Body of pancreas (tissue), 4 donors: Measurements from ENCODE around the gene PARP4. TPM values are rescaled to one million over a fixed set of nuclear protein-coding genes. Genes with fewer than 3 reads are reported as not detected.
"Not testable (repeated sequence)": the region's sequence is repeated elsewhere in the genome, so short reads cannot be mapped to it uniquely, and the experiment has no call there.

Experiments used
- ATAC-seq: fragments of 150-250 bp; one replicate; pipeline ENCODE4 v1.9.1; 2016
- DNase-seq, 4 donors: peaks; one replicate each; pipeline ENCODE4 v3.0.0-alpha.2; 2019
- H3K27ac ChIP-seq, 4 donors: fragments of 200-600 bp; sonication (generic); 1 replicate in 3 of 4; 2 replicates in 1 of 4; pipeline versions ENCODE4 v1.5.1 to v1.6.1; 2016 to 2019; ENCODE audit warnings: mild to moderate bottlenecking in 1 of 4, mixed read lengths in 1 of 4, moderate library complexity in 1 of 4
- H3K27me3 ChIP-seq, 2 donors: fragments of 200-600 bp; sonication (generic); one replicate each; pipeline ENCODE4 v1.6.0; 2016; ENCODE audit warnings: mild to moderate bottlenecking in 1 of 2
- H3K36me3 ChIP-seq, 2 donors: fragments of 200-600 bp; sonication (generic); replicated peaks in 1 of 2; 2 replicates each; pipeline ENCODE4 v1.5.1; 2016; ENCODE audit warnings: low read depth in 2 of 2; ENCODE audit not compliant: insufficient read depth in 1 of 2
- H3K4me1 ChIP-seq: fragments of 200-600 bp; sonication (generic); one replicate; pipeline ENCODE4 v1.6.0; 2016
- H3K4me3 ChIP-seq, 2 donors: fragments of 200-600 bp; sonication (generic); 1 replicate in 1 of 2; 2 replicates in 1 of 2; pipeline ENCODE4 v1.5.1; 2016 to 2019
- H3K9me3 ChIP-seq, 3 donors: fragments of 200-600 bp; sonication (generic); 1 replicate in 2 of 3; 2 replicates in 1 of 3; pipeline ENCODE4 v1.5.1; 2016
- POLR2A ChIP-seq, 3 donors: fragments of 450-650 bp; IDR thresholded peaks; one replicate each; pipeline ENCODE4 v1.6.1; 2016; ENCODE audit warnings: antibody characterized with exemption in 3 of 3, mild to moderate bottlenecking in 2 of 3
- WGBS, 2 donors: methylation state at CpG; one replicate each; pipeline ENCODE4 v1.1.5; 2017; 5-methylcytosine and 5-hydroxymethylcytosine counted together
- intact Hi-C: fragments of 100-400 bp; cut with DNase I; formaldehyde crosslinking; loops from one replicate; pipeline ENCODE4 v1.15.1; 2023
- total RNA-seq, 2 donors: library from RNA; depleted of rRNA; stranded (reverse); fragments of >200 nt; gene quantifications; one replicate each; pipeline ENCODE4 v1.1.0, GENCODE V29; 2016
- TF ChIP-seq, protein P1 (sequence below), 7 experiments: fragments of 450-650 bp in 4 of 7; fragments of 200-600 bp in 3 of 7; sonication (generic) in 3 of 7; IDR thresholded peaks; one replicate each; pipeline ENCODE4 v1.5.1; 2016 to 2019; ENCODE audit warnings: antibody characterized with exemption in 7 of 7

PARP4 gene
- total RNA-seq, 2 donors from 2014 or later, result 30.0 to 32.7 TPM

DNA sequence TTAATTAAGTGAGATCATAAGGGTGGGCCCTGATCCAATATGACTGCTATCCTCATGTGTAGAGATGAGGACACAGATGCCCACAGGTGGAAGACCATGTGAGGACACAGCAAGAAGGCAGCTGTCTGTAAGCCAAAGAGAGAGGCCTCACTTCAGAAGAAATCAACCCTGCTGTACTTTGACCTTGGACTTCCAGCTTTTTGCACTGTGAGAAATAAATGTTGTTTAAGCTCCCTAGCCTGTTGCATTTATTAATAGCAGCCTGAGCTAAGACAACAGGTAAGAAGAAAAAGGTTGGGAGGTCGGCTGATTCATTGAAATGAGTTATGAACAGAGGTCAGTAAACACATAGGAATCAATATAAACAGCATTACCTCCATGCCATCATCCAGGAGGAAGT is 14.8 kb downstream of the PARP4 start:
- Histone ChIP-seq H3K9me3 (no peaks in the 10 kb centered on the region), H3K36me3 (peaks cover 6 to 28% of the 10 kb centered on the region in 2 donors), H3K27me3 (no peaks in the 10 kb centered on the region), H3K4me3 (no peak overlapping the region), H3K27ac (no peak overlapping the region), H3K4me1 (no peaks in the 10 kb centered on the region)
- TF ChIP-seq POLR2A (IDR thresholded peaks at IDR 0.05), result no peak
- TF ChIP-seq, protein P1, sequence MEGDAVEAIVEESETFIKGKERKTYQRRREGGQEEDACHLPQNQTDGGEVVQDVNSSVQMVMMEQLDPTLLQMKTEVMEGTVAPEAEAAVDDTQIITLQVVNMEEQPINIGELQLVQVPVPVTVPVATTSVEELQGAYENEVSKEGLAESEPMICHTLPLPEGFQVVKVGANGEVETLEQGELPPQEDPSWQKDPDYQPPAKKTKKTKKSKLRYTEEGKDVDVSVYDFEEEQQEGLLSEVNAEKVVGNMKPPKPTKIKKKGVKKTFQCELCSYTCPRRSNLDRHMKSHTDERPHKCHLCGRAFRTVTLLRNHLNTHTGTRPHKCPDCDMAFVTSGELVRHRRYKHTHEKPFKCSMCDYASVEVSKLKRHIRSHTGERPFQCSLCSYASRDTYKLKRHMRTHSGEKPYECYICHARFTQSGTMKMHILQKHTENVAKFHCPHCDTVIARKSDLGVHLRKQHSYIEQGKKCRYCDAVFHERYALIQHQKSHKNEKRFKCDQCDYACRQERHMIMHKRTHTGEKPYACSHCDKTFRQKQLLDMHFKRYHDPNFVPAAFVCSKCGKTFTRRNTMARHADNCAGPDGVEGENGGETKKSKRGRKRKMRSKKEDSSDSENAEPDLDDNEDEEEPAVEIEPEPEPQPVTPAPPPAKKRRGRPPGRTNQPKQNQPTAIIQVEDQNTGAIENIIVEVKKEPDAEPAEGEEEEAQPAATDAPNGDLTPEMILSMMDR (IDR thresholded peaks at IDR 0.05), result no peak
- DNase-seq (no peak), ATAC-seq (no peak)
- intact Hi-C loops, result no loop called here
- 88 to 100% methylated on average over 1 of the region's 1 CpG for WGBS, 2 donors

DNA sequence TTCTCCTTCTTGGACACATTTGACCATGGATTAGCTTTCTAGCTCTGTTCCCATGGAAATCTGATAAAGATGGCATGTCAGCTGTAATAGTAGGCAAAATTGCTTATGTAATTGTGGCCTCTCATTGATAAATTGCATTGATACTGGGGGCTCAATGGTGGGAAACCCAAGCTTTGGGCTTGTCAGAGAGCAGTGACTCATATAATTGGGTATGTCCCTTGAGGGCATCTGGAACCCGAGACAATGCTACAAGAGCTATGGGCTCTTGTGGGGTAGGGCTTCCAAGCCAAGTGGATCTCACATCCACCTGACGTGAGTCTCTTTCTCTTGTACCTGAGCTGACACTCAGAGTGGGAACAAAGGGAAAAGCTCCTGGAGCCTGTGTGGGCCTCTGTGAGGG is 16.3 kb downstream of the PARP4 start:
- H3K4me3 ChIP-seq, H3K27me3 ChIP-seq, H3K27ac ChIP-seq, DNase-seq, H3K4me1 ChIP-seq, ATAC-seq, intact Hi-C loops, H3K9me3 ChIP-seq: not testable (repeated sequence)
- H3K36me3 ChIP-seq, result peaks cover 6 to 38% of the 10 kb centered on the region in 2 donors
- 54 to 100% methylated on average over 1 to 2 of the region's 2 CpGs for WGBS, 2 donors

DNA sequence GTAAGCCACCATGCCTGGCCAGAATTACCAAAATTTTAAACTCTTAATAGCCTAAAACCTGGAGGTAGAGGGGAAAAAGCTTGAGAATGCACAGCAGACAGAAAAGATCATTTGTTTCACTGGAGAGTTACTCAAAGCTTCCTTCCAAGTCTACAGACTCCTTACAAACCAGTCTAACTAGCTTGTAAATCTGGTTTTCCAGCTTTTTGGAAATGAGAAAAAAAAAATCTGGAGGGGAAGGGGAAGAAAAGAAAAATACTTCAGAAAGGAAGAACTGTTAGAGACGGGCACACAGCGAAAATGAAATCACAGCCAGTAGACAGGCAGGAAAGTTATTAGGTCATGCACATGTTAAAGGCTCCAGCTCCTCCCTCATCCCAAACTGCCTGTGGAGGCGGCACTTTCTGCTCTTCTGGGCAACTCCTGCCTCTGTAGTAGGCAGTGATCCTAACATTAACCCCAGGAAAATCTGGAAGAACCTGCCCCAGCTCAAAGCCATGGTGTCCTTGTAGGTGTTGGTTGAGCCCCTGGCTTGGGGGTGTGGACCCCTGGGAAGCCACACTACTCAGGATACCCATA is 17.3 kb downstream of the PARP4 start:
- intact Hi-C loops, result no loop called here
- Histone ChIP-seq H3K9me3 (no peaks in the 10 kb centered on the region), H3K27ac (no peak overlapping the region), H3K27me3 (no peaks in the 10 kb centered on the region), H3K4me3 (no peak overlapping the region), H3K4me1 (no peaks in the 10 kb centered on the region), H3K36me3 (peaks cover 6 to 38% of the 10 kb centered on the region in 2 donors)
- 80 to 96% methylated on average over 3 of the region's 3 CpGs for WGBS, 2 donors
- ATAC-seq (no peak), DNase-seq (no peak)
- TF ChIP-seq, protein P1 (IDR thresholded peaks at IDR 0.05), result no peak
- TF ChIP-seq POLR2A (IDR thresholded peaks at IDR 0.05), result no peak

DNA sequence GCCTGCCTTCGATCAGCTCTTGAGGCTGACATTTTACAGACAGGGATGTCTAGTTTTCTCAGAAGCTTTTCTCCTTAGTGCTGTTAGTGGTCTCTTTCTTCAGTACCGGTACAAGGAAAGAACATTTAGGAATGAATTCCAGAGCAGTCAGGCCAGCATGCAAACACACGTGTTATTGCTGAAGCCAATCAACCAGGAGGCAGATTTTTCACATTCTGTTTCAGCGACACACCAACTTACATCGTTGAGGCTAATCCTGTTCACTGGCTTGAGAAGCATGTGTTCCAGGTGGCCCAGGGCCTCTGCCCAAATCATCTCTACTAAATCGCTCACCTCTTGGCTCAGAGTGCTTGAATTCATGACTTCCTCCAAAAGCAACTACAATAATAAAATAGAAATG is 19.2 kb downstream of the PARP4 start:
- H3K36me3 ChIP-seq, result peaks cover 16 to 48% of the 10 kb centered on the region in 2 donors
- WGBS, 2 donors, result 92% methylated on average over 6 of the region's 6 CpGs

DNA sequence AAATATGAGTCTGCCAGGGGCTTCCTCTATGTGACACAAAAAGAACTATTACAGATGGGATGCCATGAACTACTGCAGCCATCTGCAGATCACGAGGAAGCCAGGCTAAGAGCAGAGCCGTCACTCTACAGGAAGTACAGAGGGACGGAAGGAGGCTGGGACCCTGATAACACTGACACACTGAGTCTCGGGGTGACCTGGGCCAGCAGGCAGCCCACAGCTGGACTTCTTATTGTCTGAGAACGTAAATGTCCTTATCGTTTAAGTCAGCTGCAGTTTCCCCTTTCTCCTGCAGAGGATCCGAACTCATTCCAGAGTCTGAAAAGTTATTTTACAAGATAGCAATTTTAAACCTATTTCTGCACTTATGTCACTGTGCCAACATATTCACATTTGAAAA is 20.7 kb downstream of the PARP4 start:
- WGBS, 2 donors, result 81 to 88% methylated on average over 7 of the region's 7 CpGs
- no peaks in the 10 kb centered on the region for H3K9me3 ChIP-seq

More for the DNA sequence above, 19.2 kb downstream of the PARP4 start:
- Histone ChIP-seq H3K4me3 (no peak overlapping the region), H3K4me1 (no peaks in the 10 kb centered on the region), H3K27ac (no peak overlapping the region), H3K9me3 (no peaks in the 10 kb centered on the region), H3K27me3 (no peaks in the 10 kb centered on the region)
- DNase-seq, result no peak
- ATAC-seq, result no peak
- intact Hi-C loops, result no loop called here
- no peak for TF ChIP-seq POLR2A (IDR thresholded peaks at IDR 0.05)
- TF ChIP-seq, protein P1 (IDR thresholded peaks at IDR 0.05), result no peak

More for the DNA sequence above, 20.7 kb downstream of the PARP4 start:
- intact Hi-C loops, result no loop called here
- Histone ChIP-seq H3K27ac (no peak overlapping the region), H3K36me3 (peaks cover 15 to 39% of the 10 kb centered on the region in 2 donors), H3K27me3 (no peaks in the 10 kb centered on the region), H3K4me1 (no peaks in the 10 kb centered on the region), H3K4me3 (no peak overlapping the region)
- no peak for DNase-seq
- no peak for TF ChIP-seq POLR2A (IDR thresholded peaks at IDR 0.05)
- TF ChIP-seq, protein P1 (IDR thresholded peaks at IDR 0.05), result no peak
- no peak for ATAC-seq
